B cell (primary cell): Measurements from ENCODE around the gene SNRPB. TPM values are rescaled to one million over a fixed set of nuclear protein-coding genes. Genes with fewer than 3 reads are reported as not detected.

Experiments used
- ATAC-seq: fragments of 200-7000 bp; cut with Tn5 transposase; one replicate; pipeline ENCODE4 v1.10.0; 2021; ENCODE audit warnings: low read depth, mild to moderate bottlenecking, moderate number of reproducible peaks, moderate library complexity
- CTCF ChIA-PET: fragments of 350-600 bp; sonication (Branson Sonifier 250); formaldehyde crosslinking; loops from one replicate; lab custom pipeline; 2021; ENCODE audit warnings: antibody characterized with exemption, inconsistent platforms; lab: Charles Lee
- POLR2A ChIA-PET: fragments of 350-600 bp; sonication (Branson Sonifier 250); formaldehyde crosslinking; loops from one replicate; lab custom pipeline; 2021; ENCODE audit warnings: antibody characterized with exemption; lab: Charles Lee
- DNase-seq: peaks from one replicate; pipeline ENCODE4 v3.0.0; 2013
- H2AFZ ChIP-seq: 2 replicates; pipeline ENCODE4 v1.6.1; 2012; ENCODE audit warnings: mild to moderate bottlenecking, low read depth, low read length; ENCODE audit not compliant: insufficient read depth, poor library complexity, severe bottlenecking
- H3K27ac ChIP-seq, 2 donors: 1 replicate in 1 of 2; 2 replicates in 1 of 2; pipeline ENCODE4 v1.5.1; 2012 to 2013; ENCODE audit warnings: low read length in 2 of 2, mild to moderate bottlenecking in 2 of 2, moderate library complexity in 1 of 2
- H3K27me3 ChIP-seq, 4 experiments: fragments of 200-600 bp in 1 of 4; sonication (generic) in 1 of 4; replicated peaks in 1 of 4; 1 replicate in 2 of 4; 2 replicates in 2 of 4; pipeline versions ENCODE4 v1.6.1 to v1.7.0; 2013 to 2016; ENCODE audit warnings: low read length in 3 of 4, mild to moderate bottlenecking in 2 of 4, mixed read lengths in 1 of 4, moderate library complexity in 1 of 4; ENCODE audit not compliant: insufficient read depth in 4 of 4, control insufficient read depth in 3 of 4; ENCODE audit errors: control extremely low read depth in 1 of 4
- H3K36me3 ChIP-seq, 2 experiments: replicated peaks in 1 of 2; 1 replicate in 1 of 2; 2 replicates in 1 of 2; pipeline versions ENCODE4 v1.6.1 to v1.7.1; 2013; ENCODE audit warnings: low read length in 1 of 2; ENCODE audit not compliant: insufficient read depth in 2 of 2, control insufficient read depth in 1 of 2; ENCODE audit errors: control extremely low read depth in 1 of 2, extremely low read depth in 1 of 2
- H3K4me1 ChIP-seq, 2 donors: fragments of 200-600 bp in 1 of 2; sonication (generic) in 1 of 2; 1 replicate in 1 of 2; 2 replicates in 1 of 2; pipeline versions ENCODE4 v1.5.1 to v1.6.1; 2013 to 2017; ENCODE audit warnings: low read length in 2 of 2; ENCODE audit not compliant: control insufficient read depth in 2 of 2, insufficient read depth in 2 of 2
- H3K4me2 ChIP-seq: replicated peaks from 2 replicates; pipeline ENCODE3; 2012; ENCODE audit warnings: mild to moderate bottlenecking, low read depth, low read length; ENCODE audit not compliant: poor library complexity, severe bottlenecking
- H3K4me3 ChIP-seq, 5 experiments: fragments of 200-600 bp in 1 of 5; sonication (generic) in 1 of 5; 1 replicate in 3 of 5; 2 replicates in 2 of 5; pipeline versions ENCODE4 v1.5.1 to v1.7.0; 2011 to 2016; ENCODE audit warnings: low read length in 4 of 5, mild to moderate bottlenecking in 4 of 5, low read depth in 2 of 5, control low read depth in 1 of 5, moderate library complexity in 1 of 5; ENCODE audit not compliant: insufficient read depth in 1 of 5; ENCODE audit errors: control extremely low read depth in 1 of 5, extremely low read depth in 1 of 5
- H3K79me2 ChIP-seq: fragments of 200-600 bp; sonication (generic); one replicate; pipeline ENCODE4 v1.6.0; 2016; ENCODE audit warnings: low read length; ENCODE audit not compliant: control insufficient read depth, insufficient read depth
- H3K9ac ChIP-seq: fragments of 200-600 bp; sonication (generic); 2 replicates; pipeline ENCODE4 v1.6.1; 2017; ENCODE audit warnings: mild to moderate bottlenecking, low read length, moderate library complexity
- H3K9me3 ChIP-seq, 3 donors: one replicate each; pipeline versions ENCODE4 v1.6.1 to v1.7.1; 2013; ENCODE audit warnings: low read length in 2 of 3; ENCODE audit not compliant: control insufficient read depth in 2 of 3, insufficient read depth in 1 of 3; ENCODE audit errors: control extremely low read depth in 1 of 3
- H4K20me1 ChIP-seq: 2 replicates; pipeline ENCODE4 v1.6.0; 2012; ENCODE audit warnings: mild to moderate bottlenecking, low read length; ENCODE audit not compliant: insufficient read depth, control insufficient read depth, poor library complexity, severe bottlenecking
- H3K27ac Mint-ChIP-seq: one replicate; pipeline ENCODE4 v1.8.0; 2021; ENCODE audit warnings: mixed read lengths
- H3K27me3 Mint-ChIP-seq: one replicate; pipeline ENCODE4 v1.8.0; 2021; ENCODE audit warnings: mixed read lengths
- H3K4me1 Mint-ChIP-seq: one replicate; pipeline ENCODE4 v1.8.0; 2021; ENCODE audit warnings: mixed read lengths
- H3K4me3 Mint-ChIP-seq: one replicate; pipeline ENCODE4 v1.8.0; 2021; ENCODE audit warnings: mixed read lengths
- H3K9me3 Mint-ChIP-seq: one replicate; pipeline ENCODE4 v1.8.0; 2022; ENCODE audit warnings: mixed read lengths; ENCODE audit not compliant: insufficient read depth
- CTCF ChIP-seq: fragments of 200-600 bp; IDR thresholded peaks from one replicate; pipeline ENCODE4 v1.8.0; 2022; ENCODE audit warnings: antibody characterized with exemption, mild to moderate bottlenecking
- EZH2 ChIP-seq: IDR thresholded peaks from 2 replicates; pipeline ENCODE4 v1.6.1; 2012; ENCODE audit warnings: borderline replicate concordance, low read depth, mild to moderate bottlenecking, moderate library complexity, low read length; ENCODE audit not compliant: insufficient read depth, poor library complexity, severe bottlenecking
- WGBS: methylation state at CpG from one replicate; pipeline ENCODE4 v1.1.5; 2013; ENCODE audit warnings: missing lambda C conversion rate; ENCODE audit not compliant: insufficient coverage; 5-methylcytosine and 5-hydroxymethylcytosine counted together
- intact Hi-C: fragments of 100-400 bp; cut with micrococcal nuclease; formaldehyde crosslinking; loops from one replicate; pipeline ENCODE4 v1.10.0; 2022
- polyA plus RNA-seq: library from polyadenylated mRNA; depleted of rRNA; stranded (reverse); fragments of >200 nt; gene quantifications from 2 replicates; pipeline ENCODE4 v1.2.3, GENCODE V29; 2012
- total RNA-seq, 2 donors: library from RNA; stranded (reverse); fragments of 120-200 nt in 1 of 2; gene quantifications; 1 replicate in 1 of 2; 2 replicates in 1 of 2; pipeline versions ENCODE4 v1.2.3 to v1.2.4, GENCODE V29; 2013 to 2022

The SNRPB gene
- total and polyA plus RNA-seq, 2 donors (not counting 1 experiment from before 2014, with no cell fraction given), result 123 to 151 TPM

- Histone ChIP-seq H3K9me3 (no peaks in the 10 kb centered on the region), H3K4me3 (no peak overlapping the region), H3K4me2 (no peak overlapping the region), H3K27me3 (no peaks in the 10 kb centered on the region), H3K27ac (no peak overlapping the region), H4K20me1 (no peaks in the 10 kb centered on the region), H2AFZ (no peak overlapping the region), H3K79me2 (no peaks in the 10 kb centered on the region), H3K36me3 (no peaks in the 10 kb centered on the region), H3K4me1 (no peaks in the 10 kb centered on the region), H3K9ac (no peak overlapping the region)
- Mint-ChIP-seq H3K4me3 (no peak overlapping the region), H3K4me1 (no peaks in the 10 kb centered on the region), H3K27me3 (peaks cover 28% of the 10 kb centered on the region), H3K27ac (no peak overlapping the region), H3K9me3 (no peaks in the 10 kb centered on the region)
- no peak for ATAC-seq
- no peak for DNase-seq
- TF ChIP-seq EZH2, result no peak
- no peak for TF ChIP-seq CTCF
- ChIA-PET CTCF (no interaction called here), POLR2A (no interaction called here)
- no CpG with 5 or more reads among the region's 1 CpG for WGBS
- intact Hi-C loops, result no loop called here
These were observed 50.1 kb downstream of the SNRPB start for GRCh38 chr20:2420510-2420909.

- Histone ChIP-seq H3K4me3 (no peak overlapping the region), H3K9me3 (no peaks in the 10 kb centered on the region), H3K4me2 (no peak overlapping the region), H3K27me3 (peaks cover 0 to 3% (median 0%) of the 10 kb centered on the region in 4 experiments), H3K27ac (no peak overlapping the region), H3K79me2 (no peaks in the 10 kb centered on the region), H3K36me3 (no peaks in the 10 kb centered on the region), H3K9ac (no peak overlapping the region), H2AFZ (no peak overlapping the region), H4K20me1 (no peaks in the 10 kb centered on the region), H3K4me1 (no peaks in the 10 kb centered on the region)
- no peaks in the 10 kb centered on the region for H3K4me1 Mint-ChIP-seq
- ChIA-PET CTCF (no interaction called here), POLR2A (no interaction called here)
- H3K27me3 Mint-ChIP-seq, result peaks cover 34% of the 10 kb centered on the region
- ATAC-seq, result no peak
- H3K27ac Mint-ChIP-seq, result no peak overlapping the region
- intact Hi-C loops, result no loop called here
- TF ChIP-seq CTCF (no peak), EZH2 (no peak)
- 29% methylated on average over 2 of the region's 2 CpGs for WGBS
- no peak for DNase-seq
- H3K4me3 Mint-ChIP-seq, result no peak overlapping the region
- no peaks in the 10 kb centered on the region for H3K9me3 Mint-ChIP-seq
These were observed 52.2 kb downstream of the SNRPB start for GRCh38 chr20:2418388-2418787.
